ENCODE data around the gene DLAT. TPM values are rescaled to one million over a fixed set of nuclear protein-coding genes. Genes with fewer than 3 reads are reported as not detected.
"Not testable (repeated sequence)": the region's sequence is repeated elsewhere in the genome, so short reads cannot be mapped to it uniquely, and the experiment has no call there.

Gene DLAT
- polyA plus RNA-seq, 3 donors = 5.8 to 14.6 (median 11.5) TPM

GRCh38 chr11:112005422-112006094 is 19.6 kb upstream of the DLAT start:
- Histone ChIP-seq H3K4me1 (ENCODE audit: control insufficient read depth in 1 of 2, insufficient read depth in 2 of 2, low read length in 2 of 2) (no peaks in the 10 kb centered on the region), H3K79me2 (ENCODE audit: insufficient read depth, low read length) (no peaks in the 10 kb centered on the region), H3K9ac (ENCODE audit: insufficient read depth, low read length, poor library complexity, severe bottlenecking) (no peak overlapping the region), H4K20me1 (ENCODE audit: insufficient read depth, low read length) (no peaks in the 10 kb centered on the region), H2AFZ (ENCODE audit: insufficient read depth, low read depth, low read length, poor library complexity, severe bottlenecking) (no peak overlapping the region), H3K27ac (ENCODE audit: low read depth in 1 of 2, low read length in 2 of 2) (no peak overlapping the region), H3K36me3 (replicated peaks in 1 of 2; ENCODE audit: control insufficient read depth in 1 of 2, insufficient read depth in 2 of 2, low read length in 2 of 2) (no peaks in the 10 kb centered on the region), H3K4me3 (replicated peaks in 1 of 3; ENCODE audit: low read depth in 2 of 3, low read length in 3 of 3) (no peak overlapping the region), H3K27me3 (ENCODE audit: control insufficient read depth in 2 of 2, insufficient read depth in 2 of 2, low read length in 2 of 2) (no peaks in the 10 kb centered on the region), H3K4me2 (replicated peaks; ENCODE audit: extremely low read depth, low read length, poor library complexity, severe bottlenecking) (no peak overlapping the region), H3K9me3 (replicated peaks in 1 of 2; ENCODE audit: control insufficient read depth in 1 of 2, insufficient read depth in 1 of 2, low read length in 2 of 2) (no peaks in the 10 kb centered on the region)
- no peak for DNase-seq
- TF ChIP-seq CTCF (IDR thresholded peaks at IDR 0.05) = no peak
- no peak overlapping the region for H3K4me3 Mint-ChIP-seq
- peaks cover 0 to 2% (median 0%) of the 10 kb centered on the region in 3 donors for H3K27me3 Mint-ChIP-seq (ENCODE audit: low read depth in 3 of 3)
- intact Hi-C loops (cut with micrococcal nuclease) = no loop called here
- H3K4me1 Mint-ChIP-seq = no peaks in the 10 kb centered on the region
- 66% methylated on average over 4 of the region's 11 CpGs for WGBS (ENCODE audit: insufficient coverage)
- H3K27ac Mint-ChIP-seq = no peak overlapping the region
- H3K9me3 Mint-ChIP-seq = no peaks in the 10 kb centered on the region
- H3K36me3 Mint-ChIP-seq = no peaks in the 10 kb centered on the region

- DNase-seq; H3K9me3 Mint-ChIP-seq; H3K4me3 Mint-ChIP-seq; H3K4me1 Mint-ChIP-seq; H3K27me3 ChIP-seq (ENCODE audit: control insufficient read depth in 2 of 2, insufficient read depth in 2 of 2, low read length in 2 of 2); H3K27ac Mint-ChIP-seq; H3K4me3 ChIP-seq (replicated peaks in 1 of 3; ENCODE audit: low read depth in 2 of 3, low read length in 3 of 3); H3K27ac ChIP-seq (ENCODE audit: low read depth in 1 of 2, low read length in 2 of 2); H3K4me1 ChIP-seq (ENCODE audit: control insufficient read depth in 1 of 2, insufficient read depth in 2 of 2, low read length in 2 of 2); H3K36me3 ChIP-seq (replicated peaks in 1 of 2; ENCODE audit: control insufficient read depth in 1 of 2, insufficient read depth in 2 of 2, low read length in 2 of 2); H4K20me1 ChIP-seq (ENCODE audit: insufficient read depth, low read length); H2AFZ ChIP-seq (ENCODE audit: insufficient read depth, low read depth, low read length, poor library complexity, severe bottlenecking); H3K36me3 Mint-ChIP-seq; H3K4me2 ChIP-seq (replicated peaks; ENCODE audit: extremely low read depth, low read length, poor library complexity, severe bottlenecking); H3K9me3 ChIP-seq (replicated peaks in 1 of 2; ENCODE audit: control insufficient read depth in 1 of 2, insufficient read depth in 1 of 2, low read length in 2 of 2); intact Hi-C loops (cut with micrococcal nuclease); H3K79me2 ChIP-seq (ENCODE audit: insufficient read depth, low read length); H3K9ac ChIP-seq (ENCODE audit: insufficient read depth, low read length, poor library complexity, severe bottlenecking); H3K27me3 Mint-ChIP-seq (ENCODE audit: low read depth in 3 of 3): not testable (repeated sequence)
- 77% methylated on average over 4 of the region's 4 CpGs for WGBS (ENCODE audit: insufficient coverage)
These were observed 19.1 kb upstream of the DLAT start for GRCh38 chr11:112006095-112006441.

DNA sequence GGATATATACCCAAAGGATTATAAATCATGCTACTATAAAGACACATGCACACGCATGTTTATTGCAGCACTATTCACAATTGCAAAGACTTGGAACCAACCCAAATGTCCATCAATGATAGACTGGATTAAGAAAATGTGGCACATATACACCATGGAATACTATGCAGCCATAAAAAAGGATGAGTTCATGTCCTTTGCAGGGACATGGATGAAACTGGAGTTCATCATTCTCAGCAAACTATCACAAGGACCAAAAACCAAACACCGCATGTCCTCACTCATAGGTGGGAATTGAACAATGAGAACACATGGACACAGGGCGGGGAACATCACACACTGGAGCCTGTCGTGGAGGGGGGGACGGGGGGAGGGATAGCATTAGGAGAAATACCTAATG is 13.8 kb upstream of the DLAT start:
- DNase-seq; intact Hi-C loops (cut with micrococcal nuclease); H3K9me3 Mint-ChIP-seq: not testable (repeated sequence)

More for the DNA sequence above, 13.8 kb upstream of the DLAT start:
- H3K4me3 Mint-ChIP-seq; H3K27ac Mint-ChIP-seq; H3K4me2 ChIP-seq (replicated peaks; ENCODE audit: extremely low read depth, low read length, poor library complexity, severe bottlenecking); H2AFZ ChIP-seq (ENCODE audit: insufficient read depth, low read depth, low read length, poor library complexity, severe bottlenecking); H3K27me3 ChIP-seq (ENCODE audit: control insufficient read depth in 2 of 2, insufficient read depth in 2 of 2, low read length in 2 of 2); H3K27me3 Mint-ChIP-seq (ENCODE audit: low read depth in 3 of 3); H3K9ac ChIP-seq (ENCODE audit: insufficient read depth, low read length, poor library complexity, severe bottlenecking); H3K4me1 ChIP-seq (ENCODE audit: control insufficient read depth in 1 of 2, insufficient read depth in 2 of 2, low read length in 2 of 2); H3K79me2 ChIP-seq (ENCODE audit: insufficient read depth, low read length); H3K36me3 ChIP-seq (replicated peaks in 1 of 2; ENCODE audit: control insufficient read depth in 1 of 2, insufficient read depth in 2 of 2, low read length in 2 of 2); H3K36me3 Mint-ChIP-seq; H3K27ac ChIP-seq (ENCODE audit: low read depth in 1 of 2, low read length in 2 of 2); H3K4me1 Mint-ChIP-seq; H4K20me1 ChIP-seq (ENCODE audit: insufficient read depth, low read length); H3K4me3 ChIP-seq (replicated peaks in 1 of 3; ENCODE audit: low read depth in 2 of 3, low read length in 3 of 3); H3K9me3 ChIP-seq (replicated peaks in 1 of 2; ENCODE audit: control insufficient read depth in 1 of 2, insufficient read depth in 1 of 2, low read length in 2 of 2): not testable (repeated sequence)
- no CpG with 5 or more reads among the region's 5 CpGs for WGBS (ENCODE audit: insufficient coverage)
